HUES64 (cell line): ENCODE results near the gene NOS3.

Source experiments
- H3K27ac ChIP-seq: 2 replicates; pipeline ENCODE4 v1.7.0; 2013; ENCODE audit warnings: low read depth, low read length, inconsistent platforms
- H3K27me3 ChIP-seq: 2 replicates; pipeline ENCODE4 v1.6.1; 2013; ENCODE audit warnings: mild to moderate bottlenecking, low read length; ENCODE audit not compliant: insufficient read depth
- H3K36me3 ChIP-seq: 2 replicates; pipeline ENCODE4 v1.6.1; 2013; ENCODE audit warnings: mild to moderate bottlenecking, low read length; ENCODE audit not compliant: insufficient read depth
- H3K4me1 ChIP-seq: 2 replicates; pipeline ENCODE4 v1.6.1; 2013; ENCODE audit warnings: mild to moderate bottlenecking, low read length, moderate library complexity; ENCODE audit not compliant: insufficient read depth
- H3K4me3 ChIP-seq: 2 replicates; pipeline ENCODE4 v1.5.1; 2013; ENCODE audit warnings: mild to moderate bottlenecking, low read length, moderate library complexity
- H3K9ac ChIP-seq: 2 replicates; pipeline ENCODE4 v1.6.1; 2013; ENCODE audit warnings: mild to moderate bottlenecking, low read depth, low read length
- H3K9me3 ChIP-seq: 2 replicates; pipeline ENCODE4 v1.6.1; 2013; ENCODE audit warnings: low read depth, low read length; ENCODE audit not compliant: insufficient read depth
- WGBS: fragments of 150-250, 120-280 bp; methylation state at CpG from one replicate; pipeline ENCODE4 v1.1.7; 2013; ENCODE audit warnings: missing lambda C conversion rate; 5-methylcytosine and 5-hydroxymethylcytosine counted together

NOS3 gene

GRCh38 chr7:150947241-150947745, 43.5 kb upstream of the NOS3 start:
- H3K4me1 ChIP-seq: peaks cover 27% of the 10 kb centered on the region

GRCh38 chr7:150947761-150948651, 42.8 kb upstream of the NOS3 start:
- Histone ChIP-seq H3K9ac (no peak overlapping the region), H3K27ac (no peak overlapping the region), H3K9me3 (no peaks in the 10 kb centered on the region), H3K27me3 (peaks cover 34% of the 10 kb centered on the region), H3K36me3 (no peaks in the 10 kb centered on the region), H3K4me1 (peaks cover 27% of the 10 kb centered on the region), H3K4me3 (peak overlapping the region; percentile 37)
- 12% methylated on average over 33 of the region's 34 CpGs for WGBS

More at GRCh38 chr7:150947241-150947745, 43.5 kb upstream of the NOS3 start:
- H3K4me3 ChIP-seq: peak overlapping the region; percentile 34; the same call in 1 of the 2 replicates
- no peaks in the 10 kb centered on the region for H3K9me3 ChIP-seq
- 15% methylated on average over 31 of the region's 31 CpGs for WGBS
- H3K36me3 ChIP-seq: no peaks in the 10 kb centered on the region
- no peak overlapping the region for H3K9ac ChIP-seq
- H3K27ac ChIP-seq: no peak overlapping the region
- H3K27me3 ChIP-seq: peaks cover 34% of the 10 kb centered on the region

- no peaks in the 10 kb centered on the region for H3K9me3 ChIP-seq
- H3K4me1 ChIP-seq: peaks cover 27% of the 10 kb centered on the region
- H3K9ac ChIP-seq: no peak overlapping the region
- WGBS: 80% methylated on average over 15 of the region's 15 CpGs
- H3K27me3 ChIP-seq: peaks cover 34% of the 10 kb centered on the region
- no peak overlapping the region for H3K27ac ChIP-seq
- no peaks in the 10 kb centered on the region for H3K36me3 ChIP-seq
- peak overlapping the region; percentile 30; the same call in 1 of the 2 replicates for H3K4me3 ChIP-seq
Measured at GRCh38 chr7:150948791-150949251, 42.0 kb upstream of the NOS3 start.

- H3K36me3 ChIP-seq: no peaks in the 10 kb centered on the region
- H3K4me3 ChIP-seq: no peak overlapping the region
- peaks cover 34% of the 10 kb centered on the region for H3K27me3 ChIP-seq
- H3K4me1 ChIP-seq: peaks cover 27% of the 10 kb centered on the region
- WGBS: 64% methylated on average over 2 of the region's 4 CpGs
- H3K9me3 ChIP-seq: no peaks in the 10 kb centered on the region
- no peak overlapping the region for H3K9ac ChIP-seq
- H3K27ac ChIP-seq: no peak overlapping the region
Measured at GRCh38 chr7:150949564-150949963, 41.3 kb upstream of the NOS3 start.

GRCh38 chr7:150949971-150950491, 40.8 kb upstream of the NOS3 start:
- H3K4me3 ChIP-seq: no peak overlapping the region
- H3K9me3 ChIP-seq: no peaks in the 10 kb centered on the region
- H3K27me3 ChIP-seq: peaks cover 34% of the 10 kb centered on the region
- peaks cover 31% of the 10 kb centered on the region for H3K4me1 ChIP-seq
- H3K36me3 ChIP-seq: no peaks in the 10 kb centered on the region
- no peak overlapping the region for H3K9ac ChIP-seq
- no peak overlapping the region for H3K27ac ChIP-seq
- WGBS: 86% methylated on average over 16 of the region's 16 CpGs

- H3K4me1 ChIP-seq: peaks cover 30% of the 10 kb centered on the region
- no peak overlapping the region for H3K27ac ChIP-seq
Measured at GRCh38 chr7:150950496-150951180, 40.2 kb upstream of the NOS3 start.

GRCh38 chr7:150951181-150951520, 39.7 kb upstream of the NOS3 start:
- H3K27me3 ChIP-seq: peaks cover 26% of the 10 kb centered on the region
- WGBS: 93% methylated on average over 16 of the region's 16 CpGs
- H3K9ac ChIP-seq: no peak overlapping the region
- no peak overlapping the region for H3K4me3 ChIP-seq
- H3K9me3 ChIP-seq: no peaks in the 10 kb centered on the region
- H3K36me3 ChIP-seq: no peaks in the 10 kb centered on the region
- H3K27ac ChIP-seq: no peak overlapping the region
- H3K4me1 ChIP-seq: peaks cover 30% of the 10 kb centered on the region

More at GRCh38 chr7:150950496-150951180, 40.2 kb upstream of the NOS3 start:
- Histone ChIP-seq H3K4me3 (no peak overlapping the region), H3K9me3 (no peaks in the 10 kb centered on the region), H3K9ac (no peak overlapping the region), H3K36me3 (no peaks in the 10 kb centered on the region), H3K27me3 (peaks cover 31% of the 10 kb centered on the region)
- WGBS: 96% methylated on average over 27 of the region's 27 CpGs

GRCh38 chr7:150951521-150951920, 39.3 kb upstream of the NOS3 start:
- H3K9me3 ChIP-seq: no peaks in the 10 kb centered on the region
- H3K9ac ChIP-seq: no peak overlapping the region
- WGBS: 96% methylated on average over 26 of the region's 28 CpGs
- H3K36me3 ChIP-seq: no peaks in the 10 kb centered on the region
- no peak overlapping the region for H3K4me3 ChIP-seq
- H3K27ac ChIP-seq: no peak overlapping the region
- H3K4me1 ChIP-seq: peaks cover 30% of the 10 kb centered on the region
- H3K27me3 ChIP-seq: peaks cover 23% of the 10 kb centered on the region

GRCh38 chr7:150952331-150953050, 38.3 kb upstream of the NOS3 start:
- Histone ChIP-seq H3K4me1 (peaks cover 30% of the 10 kb centered on the region), H3K27me3 (peaks cover 15% of the 10 kb centered on the region), H3K4me3 (no peak overlapping the region), H3K9me3 (no peaks in the 10 kb centered on the region), H3K36me3 (no peaks in the 10 kb centered on the region), H3K9ac (no peak overlapping the region), H3K27ac (no peak overlapping the region)
- WGBS: 92% methylated on average over 33 of the region's 33 CpGs

- Histone ChIP-seq H3K9me3 (no peaks in the 10 kb centered on the region), H3K4me1 (peaks cover 24% of the 10 kb centered on the region), H3K27ac (no peak overlapping the region), H3K36me3 (no peaks in the 10 kb centered on the region), H3K9ac (no peak overlapping the region), H3K4me3 (no peak overlapping the region), H3K27me3 (peaks cover 8% of the 10 kb centered on the region)
- 91% methylated on average over 17 of the region's 17 CpGs for WGBS
Measured at GRCh38 chr7:150953061-150953997, 37.5 kb upstream of the NOS3 start.
